GM18505 (cell line): ENCODE data around the gene BTBD9.

ENCODE experiments used
- ATAC-seq: cut with Tn5 transposase; IDR thresholded peaks from one replicate; pipeline ENCODE4 v1.9.1; 2021; ENCODE audit not compliant: unreplicated experiment
- POLR2A ChIP-seq: IDR thresholded peaks from 4 replicates; pipeline ENCODE4 v1.6.1; 2011; ENCODE audit warnings: borderline replicate concordance; ENCODE audit not compliant: insufficient read depth, insufficient read length; ENCODE audit errors: extremely low read depth

BTBD9 gene

DNA sequence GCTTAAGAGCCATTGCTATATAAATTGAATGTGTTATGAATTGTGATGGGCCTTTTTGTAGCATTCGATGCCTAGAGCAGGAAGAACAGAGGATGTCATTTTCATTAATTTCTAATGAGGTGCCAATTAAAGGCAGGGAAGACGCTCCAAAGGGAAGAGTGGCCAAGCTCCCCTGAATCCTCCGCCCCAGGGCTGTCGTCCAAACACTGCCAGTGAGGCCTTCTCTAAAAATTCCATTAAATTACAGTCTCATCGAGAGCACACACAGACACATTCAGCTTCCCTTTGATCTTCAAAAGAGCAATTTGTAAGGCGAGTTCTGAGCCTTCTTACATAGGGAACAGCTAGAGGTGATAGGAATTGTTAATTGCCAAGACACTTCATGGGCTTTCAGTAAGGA, 520.2 kb downstream of the BTBD9 start:
- ATAC-seq: no peak
- no peak for TF ChIP-seq POLR2A

DNA sequence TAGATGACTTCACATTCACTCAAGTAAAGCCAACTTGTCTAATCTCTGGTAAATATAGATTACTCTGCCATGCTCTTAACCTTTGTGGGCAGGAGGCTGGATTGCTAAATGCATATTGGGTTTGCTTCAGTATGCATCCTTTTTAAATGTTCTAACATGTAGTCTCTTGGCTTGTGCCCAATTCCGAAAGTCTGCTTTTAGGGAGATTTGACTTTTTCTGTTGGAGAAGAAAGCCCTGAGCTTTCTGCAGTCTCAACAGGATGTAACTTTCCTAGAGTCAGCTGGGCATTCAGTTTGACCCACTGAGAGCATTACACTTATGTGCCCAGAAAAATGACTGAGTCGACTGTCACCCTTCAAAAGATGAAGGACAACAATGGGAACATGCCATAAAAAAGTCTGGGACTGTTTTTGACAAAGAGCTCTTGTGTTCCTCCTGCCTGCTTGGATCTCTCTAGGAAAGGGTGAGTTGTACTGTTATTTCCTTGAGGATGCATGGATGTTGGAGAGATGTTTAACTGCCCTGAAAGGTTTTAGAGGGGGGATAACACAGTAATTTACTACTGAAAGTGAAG, 520.9 kb downstream of the BTBD9 start:
- no peak for ATAC-seq
- TF ChIP-seq POLR2A: no peak
